Ramos (cell line): ENCODE measurements around the gene HSD3B2.
"Not testable (repeated sequence)": the region's sequence is repeated elsewhere in the genome, so short reads cannot be mapped to it uniquely, and the experiment has no call there.

Source experiments
- in situ Hi-C: fragments of 300-500 bp; cut with MboI; formaldehyde crosslinking; loops from one replicate; pipeline ENCODE4 v1.14.3; 2022; ENCODE audit warnings: low sequenced_read_pairs; ENCODE audit not compliant: unreplicated experiment

Gene HSD3B2

DNA sequence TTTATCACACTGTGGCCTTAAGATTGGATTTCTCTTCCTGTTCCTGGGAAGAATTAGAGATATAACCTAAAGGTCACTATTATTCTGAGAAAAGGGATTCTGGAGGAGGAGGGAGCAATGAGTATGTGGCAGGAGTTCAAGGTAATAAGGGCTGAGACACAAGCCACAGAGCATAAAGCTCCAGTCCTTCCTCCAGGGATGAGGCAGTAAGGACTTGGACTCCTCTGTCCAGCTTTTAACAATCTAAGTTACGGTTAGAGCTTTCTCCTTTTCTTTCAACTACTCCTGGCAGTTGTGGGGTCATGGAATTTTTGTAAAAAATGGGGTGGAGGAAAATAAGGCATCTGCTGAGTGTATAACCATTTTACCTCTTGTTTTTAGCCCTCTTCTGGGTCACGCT, at the start of gene HSD3B2:
Gene HSD3B2 (plus strand): TSS at position 201 of the 400 bp plus-strand sequence. CDS start 270 bp downstream, outside the sequence.
- in situ Hi-C loops: no loop called here

GRCh38 chr1:119366424-119366823, 48.5 kb upstream of the HSD3B2 start:
- in situ Hi-C loops: no loop called here

- in situ Hi-C loops: no loop called here
Measured at GRCh38 chr1:119367432-119368124, 47.4 kb upstream of the HSD3B2 start.

DNA sequence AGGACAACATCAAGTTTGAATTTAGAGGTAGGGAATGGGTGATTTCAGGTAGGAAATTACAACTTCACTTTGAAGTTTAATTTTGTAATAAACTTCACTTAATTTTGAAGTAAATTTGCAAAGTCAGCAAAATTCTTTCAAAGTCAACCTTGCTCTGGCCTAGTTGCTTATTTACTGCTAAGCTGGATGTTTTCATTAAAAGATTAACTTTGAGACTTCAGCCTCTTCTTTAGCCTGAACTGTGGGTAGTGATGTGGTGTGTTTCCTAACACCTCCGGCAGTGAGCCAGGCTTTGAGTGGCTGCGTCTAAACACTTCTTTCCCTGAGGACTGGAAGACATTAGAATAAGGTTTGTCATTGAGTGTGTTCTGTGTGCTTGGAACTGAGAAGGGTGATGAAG, 46.4 kb upstream of the HSD3B2 start, which contains the start of gene HAO2:
Gene HAO2 (plus strand): TSS at position 232 of the 400 bp plus-strand sequence. CDS start 12,301 bp downstream, outside the sequence.
- in situ Hi-C loops: no loop called here

GRCh38 chr1:119370748-119371147, 44.2 kb upstream of the HSD3B2 start:
- in situ Hi-C loops: no loop called here

DNA sequence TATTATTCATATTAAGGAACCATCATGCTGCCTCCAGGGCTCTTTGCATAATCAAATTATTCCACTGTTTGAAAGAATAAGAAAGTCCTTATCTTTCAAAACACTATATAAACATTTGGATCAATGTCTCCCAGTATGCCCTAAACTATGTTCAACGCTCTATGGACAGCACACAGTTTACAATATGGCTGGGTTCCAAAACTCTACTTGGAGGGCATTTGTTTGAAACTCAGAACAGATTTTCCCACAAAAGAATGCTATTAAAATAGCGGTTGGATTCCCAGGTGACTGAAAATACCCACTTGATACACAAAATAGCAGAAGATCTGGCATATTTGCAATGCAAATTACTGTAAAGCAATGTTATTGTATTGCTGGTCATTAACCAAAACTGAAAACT, 43.1 kb upstream of the HSD3B2 start:
- in situ Hi-C loops: no loop called here

- in situ Hi-C loops: no loop called here
Measured at GRCh38 chr1:119372503-119373086, 42.4 kb upstream of the HSD3B2 start.

DNA sequence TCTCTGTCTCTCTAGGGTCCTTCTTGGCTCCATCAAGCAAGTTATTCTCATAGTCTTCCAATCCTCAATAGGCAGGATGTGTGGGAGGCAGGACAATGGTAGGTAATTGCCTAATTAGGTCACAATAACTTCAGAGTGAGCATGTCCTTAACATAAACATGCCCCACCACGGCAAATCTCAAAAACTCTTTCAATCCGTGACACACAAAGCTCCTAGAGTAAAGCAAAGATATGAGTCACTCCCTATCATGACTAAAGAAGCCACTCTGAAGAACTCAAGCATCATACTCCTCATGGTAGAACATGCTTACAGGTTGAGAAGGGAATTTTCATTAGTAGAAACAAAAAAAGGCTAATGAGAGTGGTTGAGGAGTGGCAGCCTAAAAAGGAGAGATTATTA, 41.5 kb upstream of the HSD3B2 start:
- in situ Hi-C loops: no loop called here

- in situ Hi-C loops: no loop called here
Measured at GRCh38 chr1:119374208-119374874, 40.6 kb upstream of the HSD3B2 start.

DNA sequence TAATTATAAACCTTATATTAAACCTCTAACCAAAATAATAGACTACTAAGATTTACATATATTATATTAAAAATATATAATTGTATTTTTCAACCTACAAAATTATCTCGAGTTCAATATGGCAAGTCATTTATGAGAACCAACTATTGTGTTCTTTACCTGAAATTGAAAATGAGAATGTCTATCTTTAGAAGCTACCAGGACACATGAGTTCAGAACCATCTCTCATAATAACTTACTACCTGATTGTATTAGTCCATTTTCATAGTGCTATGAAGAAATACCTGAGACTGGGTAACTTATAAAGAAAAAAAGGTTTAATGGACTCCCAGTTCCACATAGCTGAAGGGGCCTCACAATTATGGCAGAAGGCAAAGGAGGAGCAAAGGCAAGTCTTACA, 39.6 kb upstream of the HSD3B2 start:
- in situ Hi-C loops: no loop called here

- in situ Hi-C loops: no loop called here
Measured at GRCh38 chr1:119376594-119376993, 38.4 kb upstream of the HSD3B2 start.

GRCh38 chr1:119377594-119377993, 37.4 kb upstream of the HSD3B2 start:
- in situ Hi-C loops: not testable (repeated sequence)

DNA sequence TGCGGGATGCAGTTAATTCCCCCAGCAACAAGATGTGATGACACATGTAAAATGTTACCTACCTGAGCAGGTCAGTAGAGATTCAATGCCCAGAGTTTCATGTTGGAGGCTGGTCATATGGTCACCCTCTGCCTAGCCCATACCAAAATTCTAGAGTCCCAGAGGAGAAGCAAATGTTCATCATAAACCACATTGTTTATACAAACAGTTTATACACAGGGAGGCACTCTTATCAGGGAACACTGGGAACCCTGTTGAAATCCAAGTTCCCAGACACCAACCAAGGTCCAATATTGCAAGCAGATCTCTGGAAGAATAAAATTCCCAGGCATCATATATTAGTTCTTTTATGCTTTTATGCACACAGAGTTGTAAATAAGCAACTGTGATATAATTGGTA, 35.8 kb upstream of the HSD3B2 start:
- in situ Hi-C loops: no loop called here

GRCh38 chr1:119380304-119380703, 34.6 kb upstream of the HSD3B2 start:
- in situ Hi-C loops: no loop called here

- in situ Hi-C loops: no loop called here
Measured at GRCh38 chr1:119380983-119381662, 33.8 kb upstream of the HSD3B2 start.

GRCh38 chr1:119384591-119384990, 30.4 kb upstream of the HSD3B2 start:
- in situ Hi-C loops: no loop called here

DNA sequence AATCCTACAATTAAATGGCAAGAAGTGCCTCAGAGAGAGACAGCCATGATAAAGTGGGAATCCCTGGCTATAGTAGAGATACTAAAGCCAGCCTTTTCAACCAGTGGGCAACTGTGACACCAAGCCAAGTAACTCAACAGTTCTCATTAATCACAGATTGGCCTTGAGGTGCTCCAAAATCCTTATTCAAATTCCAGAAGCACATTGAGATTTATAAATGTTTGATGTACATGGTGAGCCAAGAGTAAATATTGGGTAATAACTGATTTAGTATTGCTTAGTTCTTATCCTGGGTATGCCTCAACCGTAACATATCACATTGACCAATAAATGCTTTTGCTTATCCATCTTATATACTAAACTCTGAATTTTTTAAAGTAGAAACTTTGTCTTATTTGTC, 29.3 kb upstream of the HSD3B2 start:
- in situ Hi-C loops: no loop called here

GRCh38 chr1:119387858-119388257, 27.1 kb upstream of the HSD3B2 start:
- in situ Hi-C loops: no loop called here

GRCh38 chr1:119388450-119388849, 26.5 kb upstream of the HSD3B2 start:
- in situ Hi-C loops: no loop called here

DNA sequence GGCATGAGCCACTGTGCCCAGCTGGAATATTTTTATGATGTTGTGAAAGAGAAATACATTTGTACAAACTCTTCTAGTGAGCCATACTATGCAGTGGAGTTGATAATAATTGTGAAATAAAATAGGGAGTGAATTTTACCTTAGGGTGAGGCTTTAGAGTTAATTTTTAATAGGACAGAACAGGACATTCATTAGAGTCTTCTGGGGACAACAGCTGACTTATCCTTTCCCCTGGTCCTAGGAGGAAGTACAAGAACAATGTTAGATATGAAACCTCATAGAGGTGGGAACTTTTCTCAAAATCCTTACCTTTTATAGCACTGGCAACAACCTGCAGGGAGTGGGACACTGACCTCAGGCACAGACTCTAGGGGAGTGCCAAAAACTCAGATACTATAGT, 24.4 kb upstream of the HSD3B2 start:
- in situ Hi-C loops: no loop called here

DNA sequence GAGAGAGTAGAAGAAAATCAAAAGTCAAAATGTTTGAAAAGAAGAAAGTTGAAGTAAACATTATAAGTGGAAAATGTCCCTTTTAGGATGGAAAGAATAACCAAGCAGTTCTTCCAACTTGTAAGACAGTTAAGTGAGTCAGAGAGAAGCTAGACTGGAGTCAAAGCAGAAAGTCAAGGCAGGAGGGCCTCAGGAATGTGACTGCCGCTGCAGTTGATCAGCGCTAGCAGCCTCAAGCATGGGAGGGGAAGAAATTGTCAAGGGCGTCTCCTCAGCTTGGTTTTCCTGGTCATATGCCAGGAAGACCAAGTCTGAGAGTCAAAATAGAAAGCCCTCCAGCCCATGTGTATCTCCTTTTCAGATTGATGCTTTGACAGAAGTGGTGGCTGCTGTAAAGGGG, 23.2 kb upstream of the HSD3B2 start:
- in situ Hi-C loops: no loop called here
